Upper lobe of left lung (tissue), 6 donors: ENCODE data around the gene PGBD4. TPM values are rescaled to one million over a fixed set of nuclear protein-coding genes. Genes with fewer than 3 reads are reported as not detected.

Experiments
- ATAC-seq, 2 donors: fragments of 200-7000 bp; cut with Tn5 transposase; one replicate each; pipeline ENCODE4 v1.9.1; 2022; ENCODE audit warnings: mild to moderate bottlenecking in 2 of 2, moderate library complexity in 2 of 2; ENCODE audit not compliant: low FRiP score in 2 of 2
- DNase-seq, 2 donors: peaks; one replicate each; pipeline ENCODE4 v3.0.0-alpha.2; 2019 to 2020
- H3K27ac ChIP-seq, 4 donors: fragments of 200-600 bp; sonication (generic); one replicate each; pipeline ENCODE4 v1.5.1; 2016 to 2019
- H3K27me3 ChIP-seq, 4 donors: fragments of 200-600 bp; sonication (generic); one replicate each; pipeline ENCODE4 v1.5.1; 2017 to 2019
- H3K36me3 ChIP-seq, 4 donors: fragments of 200-600 bp; sonication (generic); one replicate each; pipeline ENCODE4 v1.5.1; 2016 to 2019
- H3K4me1 ChIP-seq, 4 donors: fragments of 200-600 bp; sonication (generic); one replicate each; pipeline ENCODE4 v1.5.1; 2018 to 2019
- H3K4me3 ChIP-seq, 4 donors: fragments of 200-600 bp; sonication (generic); one replicate each; pipeline ENCODE4 v1.5.1; 2017 to 2019; ENCODE audit warnings: mild to moderate bottlenecking in 2 of 4, moderate library complexity in 1 of 4
- H3K9me3 ChIP-seq, 4 donors: fragments of 200-600 bp; sonication (generic); one replicate each; pipeline ENCODE4 v1.5.1; 2018 to 2019
- CTCF ChIP-seq, 6 experiments: fragments of 450-650 bp in 4 of 6; fragments of 200-600 bp in 2 of 6; sonication (generic) in 2 of 6; IDR thresholded peaks; one replicate each; pipeline ENCODE4 v1.5.1; 2016 to 2019; ENCODE audit warnings: antibody characterized with exemption in 6 of 6
- EP300 ChIP-seq, 4 donors: sonication (generic); formaldehyde crosslinking; IDR thresholded peaks; one replicate each; pipeline ENCODE4 v1.5.1; 2017; ENCODE audit warnings: antibody characterized with exemption in 4 of 4, control low read depth in 2 of 4
- POLR2A ChIP-seq, 4 donors: fragments of 450-650 bp; IDR thresholded peaks; one replicate each; pipeline ENCODE4 v1.5.1; 2016 to 2017; ENCODE audit warnings: antibody characterized with exemption in 4 of 4, mild to moderate bottlenecking in 2 of 4
- POLR2AphosphoS5 ChIP-seq, 2 donors: sonication (generic); formaldehyde crosslinking; IDR thresholded peaks; one replicate each; pipeline ENCODE4 v1.5.1; 2017; ENCODE audit warnings: antibody characterized with exemption in 2 of 2
- WGBS, 2 donors: methylation state at CpG; one replicate each; pipeline ENCODE4 v1.1.5; 2017 to 2018; 5-methylcytosine and 5-hydroxymethylcytosine counted together
- total RNA-seq, 6 donors: library from RNA; depleted of rRNA in 4 of 6; stranded (reverse); fragments of >200 nt in 4 of 6; gene quantifications; one replicate each; pipeline versions ENCODE4 v1.1.0 to v1.2.1, GENCODE V29; 2016 to 2021
- donor health status: DM: no; HTN: no; CAD: no; lungs with moderate emphysema.
- donor health status: DM: no; HTN: yes; CAD: no; lungs with severe emphysema.

Gene PGBD4
- total RNA-seq, 6 donors from 2014 or later: 0.55 to 5.2 (median 1.2) TPM

- no peaks in the 10 kb centered on the region for H3K27me3 ChIP-seq
- no peaks in the 10 kb centered on the region for H3K9me3 ChIP-seq
- 81 to 84% methylated on average over 6 of the region's 6 CpGs for WGBS, 2 donors
- DNase-seq (no peak), ATAC-seq (no peak)
- H3K36me3 ChIP-seq: no peaks in the 10 kb centered on the region
- TF ChIP-seq EP300 (IDR thresholded peaks at IDR 0.05) (no peak), POLR2AphosphoS5 (IDR thresholded peaks at IDR 0.05) (no peak), POLR2A (IDR thresholded peaks at IDR 0.05) (no peak), CTCF (IDR thresholded peaks at IDR 0.05) (no peak)
- no peak overlapping the region for H3K27ac ChIP-seq
- H3K4me1 ChIP-seq: no peaks in the 10 kb centered on the region
- H3K4me3 ChIP-seq: no peak overlapping the region
Observed at GRCh38 chr15:34070003-34070402, 31.9 kb upstream of the PGBD4 start.

GRCh38 chr15:34076785-34077184 is 25.1 kb upstream of the PGBD4 start:
- H3K4me1 ChIP-seq: no peaks in the 10 kb centered on the region
- no peak for TF ChIP-seq CTCF (IDR thresholded peaks at IDR 0.05)
- no peak for TF ChIP-seq POLR2AphosphoS5 (IDR thresholded peaks at IDR 0.05)
- no peak for TF ChIP-seq EP300 (IDR thresholded peaks at IDR 0.05)
- TF ChIP-seq POLR2A (IDR thresholded peaks at IDR 0.05): no peak
- DNase-seq (no peak), ATAC-seq (no peak)
- no peak overlapping the region for H3K4me3 ChIP-seq
- WGBS, 2 donors: 93% methylated on average over 4 of the region's 4 CpGs
- no peaks in the 10 kb centered on the region for H3K36me3 ChIP-seq
- no peaks in the 10 kb centered on the region for H3K27me3 ChIP-seq
- H3K27ac ChIP-seq: no peak overlapping the region
- H3K9me3 ChIP-seq: no peaks in the 10 kb centered on the region

- no peak overlapping the region for H3K27ac ChIP-seq
- no peaks in the 10 kb centered on the region for H3K9me3 ChIP-seq
- DNase-seq (no peak), ATAC-seq (no peak)
- H3K4me1 ChIP-seq: no peaks in the 10 kb centered on the region
- no peak for TF ChIP-seq CTCF (IDR thresholded peaks at IDR 0.05)
- no peak for TF ChIP-seq EP300 (IDR thresholded peaks at IDR 0.05)
- no peak for TF ChIP-seq POLR2AphosphoS5 (IDR thresholded peaks at IDR 0.05)
- TF ChIP-seq POLR2A (IDR thresholded peaks at IDR 0.05): no peak
- H3K27me3 ChIP-seq: no peaks in the 10 kb centered on the region
- H3K36me3 ChIP-seq: peaks cover 0 to 12% (median 0%) of the 10 kb centered on the region in 4 donors
- H3K4me3 ChIP-seq: no peak overlapping the region
- 85 to 92% methylated on average over 3 of the region's 3 CpGs for WGBS, 2 donors
Observed at GRCh38 chr15:34078900-34079299, 23.0 kb upstream of the PGBD4 start.

- H3K27me3 ChIP-seq: no peaks in the 10 kb centered on the region
- no peak overlapping the region for H3K4me3 ChIP-seq
- no peaks in the 10 kb centered on the region for H3K4me1 ChIP-seq
- TF ChIP-seq EP300 (IDR thresholded peaks at IDR 0.05) (no peak), POLR2A (IDR thresholded peaks at IDR 0.05) (no peak), CTCF (IDR thresholded peaks at IDR 0.05) (no peak), POLR2AphosphoS5 (IDR thresholded peaks at IDR 0.05) (no peak)
- peaks cover 0 to 20% (median 2%) of the 10 kb centered on the region in 4 donors for H3K36me3 ChIP-seq
- no peak for DNase-seq
- WGBS, 2 donors: 94 to 100% methylated on average over 4 of the region's 4 CpGs
- no peaks in the 10 kb centered on the region for H3K9me3 ChIP-seq
- no peak for ATAC-seq
- no peak overlapping the region for H3K27ac ChIP-seq
Observed at GRCh38 chr15:34079904-34080303, 22.0 kb upstream of the PGBD4 start.

GRCh38 chr15:34084086-34084485 is 17.8 kb upstream of the PGBD4 start:
- H3K9me3 ChIP-seq: no peaks in the 10 kb centered on the region
- no peak overlapping the region for H3K27ac ChIP-seq
- 72 to 76% methylated on average over 7 of the region's 7 CpGs for WGBS, 2 donors
- H3K4me1 ChIP-seq: no peaks in the 10 kb centered on the region
- H3K36me3 ChIP-seq: peaks cover 4 to 61% (median 26%) of the 10 kb centered on the region in 4 donors
- TF ChIP-seq POLR2A (IDR thresholded peaks at IDR 0.05) (no peak), POLR2AphosphoS5 (IDR thresholded peaks at IDR 0.05) (no peak), CTCF (IDR thresholded peaks at IDR 0.05) (no peak), EP300 (IDR thresholded peaks at IDR 0.05) (no peak)
- DNase-seq (no peak), ATAC-seq (no peak)
- H3K4me3 ChIP-seq: no peak overlapping the region
- no peaks in the 10 kb centered on the region for H3K27me3 ChIP-seq
